Measurements from ENCODE around the gene MACF1. TPM values are rescaled to one million over a fixed set of nuclear protein-coding genes. Genes with fewer than 3 reads are reported as not detected.

Gene MACF1
- total RNA-seq, 4 donors from 2014 or later: 421 to 942 (median 545) TPM

DNA sequence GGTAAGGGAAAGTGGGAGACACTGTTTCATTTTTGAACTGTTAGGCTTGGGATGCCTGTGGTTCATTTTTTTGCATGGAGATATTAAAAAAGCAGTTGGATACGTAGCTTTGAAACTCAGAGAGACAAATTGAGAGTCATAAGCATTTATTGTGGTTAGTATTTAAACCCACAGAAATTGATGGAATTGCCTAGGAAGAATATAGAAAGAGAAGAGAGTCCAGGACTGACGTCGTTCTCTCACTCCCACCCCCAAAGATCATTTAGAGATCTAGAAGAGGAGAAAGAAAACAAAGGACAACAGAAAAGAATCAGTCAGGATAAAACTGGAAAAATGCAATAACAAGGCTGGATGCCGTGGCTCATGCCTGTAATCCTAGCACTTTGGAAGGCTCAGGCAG is 213.7 kb downstream of the MACF1 start:
- 80% methylated on average over 4 of the region's 4 CpGs for WGBS
- Histone ChIP-seq H3K27ac (no peak overlapping the region), H3K4me3 (no peak overlapping the region), H3K9me3 (no peaks in the 10 kb centered on the region), H3K27me3 (no peaks in the 10 kb centered on the region), H3K4me1 (peaks cover 21% of the 10 kb centered on the region), H3K36me3 (peaks cover 20% of the 10 kb centered on the region)
- no peak for DNase-seq (ENCODE audit: low spot score in 2 of 2)
- TF ChIP-seq, protein P1, sequence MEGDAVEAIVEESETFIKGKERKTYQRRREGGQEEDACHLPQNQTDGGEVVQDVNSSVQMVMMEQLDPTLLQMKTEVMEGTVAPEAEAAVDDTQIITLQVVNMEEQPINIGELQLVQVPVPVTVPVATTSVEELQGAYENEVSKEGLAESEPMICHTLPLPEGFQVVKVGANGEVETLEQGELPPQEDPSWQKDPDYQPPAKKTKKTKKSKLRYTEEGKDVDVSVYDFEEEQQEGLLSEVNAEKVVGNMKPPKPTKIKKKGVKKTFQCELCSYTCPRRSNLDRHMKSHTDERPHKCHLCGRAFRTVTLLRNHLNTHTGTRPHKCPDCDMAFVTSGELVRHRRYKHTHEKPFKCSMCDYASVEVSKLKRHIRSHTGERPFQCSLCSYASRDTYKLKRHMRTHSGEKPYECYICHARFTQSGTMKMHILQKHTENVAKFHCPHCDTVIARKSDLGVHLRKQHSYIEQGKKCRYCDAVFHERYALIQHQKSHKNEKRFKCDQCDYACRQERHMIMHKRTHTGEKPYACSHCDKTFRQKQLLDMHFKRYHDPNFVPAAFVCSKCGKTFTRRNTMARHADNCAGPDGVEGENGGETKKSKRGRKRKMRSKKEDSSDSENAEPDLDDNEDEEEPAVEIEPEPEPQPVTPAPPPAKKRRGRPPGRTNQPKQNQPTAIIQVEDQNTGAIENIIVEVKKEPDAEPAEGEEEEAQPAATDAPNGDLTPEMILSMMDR (IDR thresholded peaks at IDR 0.05): no peak
- no peak for TF ChIP-seq POLR2A (IDR thresholded peaks at IDR 0.05)
- TF ChIP-seq POLR2AphosphoS5 (IDR thresholded peaks at IDR 0.05): no peak
- no peak for TF ChIP-seq EP300 (IDR thresholded peaks at IDR 0.05)

GRCh38 chr1:39420493-39420892 is 216.0 kb downstream of the MACF1 start:
- TF ChIP-seq POLR2A (IDR thresholded peaks at IDR 0.05): no peak
- TF ChIP-seq POLR2AphosphoS5 (IDR thresholded peaks at IDR 0.05): no peak
- TF ChIP-seq, protein P1 (IDR thresholded peaks at IDR 0.05): no peak
- TF ChIP-seq EP300 (IDR thresholded peaks at IDR 0.05): no peak
- Histone ChIP-seq H3K36me3 (peaks cover 34% of the 10 kb centered on the region), H3K4me3 (no peak overlapping the region), H3K4me1 (peaks cover 5% of the 10 kb centered on the region), H3K9me3 (no peaks in the 10 kb centered on the region), H3K27ac (no peak overlapping the region), H3K27me3 (no peaks in the 10 kb centered on the region)
- DNase-seq (ENCODE audit: low spot score in 2 of 2): no peak

- DNase-seq (ENCODE audit: low spot score in 2 of 2): no peak
- Histone ChIP-seq H3K27me3 (no peaks in the 10 kb centered on the region), H3K9me3 (no peaks in the 10 kb centered on the region), H3K36me3 (peaks cover 44% of the 10 kb centered on the region), H3K4me3 (no peak overlapping the region), H3K4me1 (no peaks in the 10 kb centered on the region), H3K27ac (no peak overlapping the region)
- WGBS: 91% methylated on average over 4 of the region's 4 CpGs
- no peak for TF ChIP-seq EP300 (IDR thresholded peaks at IDR 0.05)
- TF ChIP-seq POLR2A (IDR thresholded peaks at IDR 0.05): no peak
- TF ChIP-seq, protein P1 (IDR thresholded peaks at IDR 0.05): no peak
- no peak for TF ChIP-seq POLR2AphosphoS5 (IDR thresholded peaks at IDR 0.05)
Measured at GRCh38 chr1:39422614-39423013, 218.1 kb downstream of the MACF1 start.

DNA sequence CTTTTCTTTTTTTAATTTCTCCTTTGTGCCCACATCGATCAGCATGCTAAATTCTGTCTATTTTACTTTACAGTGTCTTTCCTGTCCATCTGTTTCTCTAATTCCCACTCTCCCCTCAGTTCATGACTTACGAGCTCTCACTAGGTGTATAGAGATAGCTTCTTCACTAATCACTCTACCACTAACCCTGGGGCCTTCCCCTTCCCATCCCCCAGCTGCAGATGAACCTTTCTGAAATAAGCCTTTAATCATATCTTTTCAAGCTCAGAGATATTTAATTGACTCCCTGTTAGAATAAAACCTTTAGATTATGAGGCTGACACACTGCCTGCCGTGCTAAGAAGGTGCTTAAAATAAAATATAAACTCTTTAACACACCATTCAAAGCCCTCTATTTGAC is 220.7 kb downstream of the MACF1 start:
- Histone ChIP-seq H3K36me3 (peaks cover 69% of the 10 kb centered on the region), H3K27ac (no peak overlapping the region), H3K4me1 (no peaks in the 10 kb centered on the region), H3K9me3 (no peaks in the 10 kb centered on the region), H3K4me3 (no peak overlapping the region), H3K27me3 (no peaks in the 10 kb centered on the region)
- 94% methylated on average over 3 of the region's 3 CpGs for WGBS
- DNase-seq (ENCODE audit: low spot score in 2 of 2): no peak
- TF ChIP-seq, protein P1 (IDR thresholded peaks at IDR 0.05): no peak
- TF ChIP-seq POLR2A (IDR thresholded peaks at IDR 0.05) (no peak), POLR2AphosphoS5 (IDR thresholded peaks at IDR 0.05) (no peak), EP300 (IDR thresholded peaks at IDR 0.05) (no peak)

DNA sequence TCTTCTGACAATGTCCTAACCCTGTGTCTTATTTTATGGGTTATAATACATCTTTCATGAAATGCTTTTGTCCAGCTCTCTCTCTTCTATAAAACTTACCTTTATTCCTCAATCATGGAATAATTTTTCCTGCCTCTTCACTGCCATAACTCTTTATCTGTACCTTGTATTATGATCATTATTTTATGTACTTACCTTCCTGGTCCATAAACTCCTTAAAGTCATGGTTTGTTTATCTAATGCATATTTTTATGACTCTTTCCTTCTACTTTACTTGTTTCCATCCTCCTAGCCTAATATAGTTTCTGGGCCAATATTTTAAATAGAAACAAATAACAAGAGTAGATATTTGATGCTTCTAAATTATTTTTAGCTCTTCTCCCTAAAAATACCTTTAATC is 221.1 kb downstream of the MACF1 start:
- TF ChIP-seq EP300 (IDR thresholded peaks at IDR 0.05): no peak
- no peaks in the 10 kb centered on the region for H3K9me3 ChIP-seq
- H3K36me3 ChIP-seq: peaks cover 74% of the 10 kb centered on the region
- DNase-seq (ENCODE audit: low spot score in 2 of 2): no peak
- H3K27me3 ChIP-seq: no peaks in the 10 kb centered on the region
- no peaks in the 10 kb centered on the region for H3K4me1 ChIP-seq
- no peak overlapping the region for H3K4me3 ChIP-seq
- no peak overlapping the region for H3K27ac ChIP-seq

DNA sequence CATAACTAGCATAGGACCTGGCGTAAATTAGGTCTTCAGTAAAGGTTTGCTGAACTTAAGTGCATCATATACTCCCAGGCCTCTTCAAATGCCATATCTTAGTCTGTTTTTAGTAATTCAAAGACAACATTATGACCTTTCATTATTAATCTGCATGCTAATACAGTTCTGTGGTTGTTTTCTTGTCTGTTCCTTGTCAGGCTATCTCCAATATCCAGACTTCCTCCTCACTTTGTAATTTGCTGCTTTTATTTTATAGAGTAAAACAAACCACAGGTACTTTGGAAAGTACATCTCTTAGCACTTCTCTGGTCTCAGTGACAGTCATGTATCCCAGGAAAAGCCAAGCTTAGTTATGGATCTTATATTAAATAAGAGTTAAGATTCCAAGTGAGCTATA is 221.9 kb downstream of the MACF1 start:
- DNase-seq (ENCODE audit: low spot score in 2 of 2): no peak
- TF ChIP-seq POLR2AphosphoS5 (IDR thresholded peaks at IDR 0.05) (no peak), POLR2A (IDR thresholded peaks at IDR 0.05) (no peak), EP300 (IDR thresholded peaks at IDR 0.05) (no peak)
- TF ChIP-seq, protein P1 (IDR thresholded peaks at IDR 0.05): no peak
- H3K4me1 ChIP-seq: no peaks in the 10 kb centered on the region
- 82% methylated on average over 1 of the region's 1 CpG for WGBS
- peaks cover 81% of the 10 kb centered on the region for H3K36me3 ChIP-seq
- H3K9me3 ChIP-seq: no peaks in the 10 kb centered on the region
- H3K4me3 ChIP-seq: no peak overlapping the region
- H3K27ac ChIP-seq: no peak overlapping the region
- H3K27me3 ChIP-seq: no peaks in the 10 kb centered on the region
